Ascending aorta (tissue), 2 donors: ENCODE results near the gene COLGALT1. TPM values are rescaled to one million over a fixed set of nuclear protein-coding genes. Genes with fewer than 3 reads are reported as not detected.

Source experiments
- DNase-seq, 2 donors: peaks; one replicate each; pipeline ENCODE4 v3.0.0-alpha.2; 2019; ENCODE audit warnings: low spot score in 2 of 2
- H3K27ac ChIP-seq, 2 donors: fragments of 200-600 bp; sonication (generic); one replicate each; pipeline ENCODE4 v1.5.1; 2016 to 2017; ENCODE audit warnings: mild to moderate bottlenecking in 1 of 2
- H3K27me3 ChIP-seq: fragments of 200-600 bp; sonication (generic); one replicate; pipeline ENCODE4 v1.5.1; 2017
- H3K36me3 ChIP-seq, 2 donors: fragments of 200-600 bp; sonication (generic); one replicate each; pipeline ENCODE4 v1.5.1; 2016
- H3K4me1 ChIP-seq, 2 donors: fragments of 200-600 bp; sonication (generic); one replicate each; pipeline ENCODE4 v1.5.1; 2016 to 2017; ENCODE audit warnings: mild to moderate bottlenecking in 1 of 2
- H3K4me3 ChIP-seq, 2 donors: fragments of 200-600 bp; sonication (generic); one replicate each; pipeline ENCODE4 v1.5.1; 2016 to 2017; ENCODE audit warnings: mild to moderate bottlenecking in 1 of 2
- H3K9me3 ChIP-seq, 2 donors: fragments of 200-600 bp; sonication (generic); one replicate each; pipeline ENCODE4 v1.5.1; 2016
- CTCF ChIP-seq, 3 experiments: fragments of 200-600 bp in 2 of 3; fragments of 450-650 bp in 1 of 3; sonication (generic) in 2 of 3; IDR thresholded peaks; one replicate each; pipeline ENCODE4 v1.5.1; 2016 to 2019; ENCODE audit warnings: antibody characterized with exemption in 3 of 3, mild to moderate bottlenecking in 1 of 3, moderate library complexity in 1 of 3
- intact Hi-C: fragments of 100-400 bp; cut with DNase I; formaldehyde crosslinking; loops from one replicate; pipeline ENCODE4 v1.15.1; 2023
- total RNA-seq: library from RNA; depleted of rRNA; stranded (reverse); fragments of >200 nt; gene quantifications from one replicate; pipeline ENCODE4 v1.1.0, GENCODE V29; 2016

COLGALT1 gene
- total RNA-seq, 1 donor from 2014 or later, result 95.4 TPM

DNA sequence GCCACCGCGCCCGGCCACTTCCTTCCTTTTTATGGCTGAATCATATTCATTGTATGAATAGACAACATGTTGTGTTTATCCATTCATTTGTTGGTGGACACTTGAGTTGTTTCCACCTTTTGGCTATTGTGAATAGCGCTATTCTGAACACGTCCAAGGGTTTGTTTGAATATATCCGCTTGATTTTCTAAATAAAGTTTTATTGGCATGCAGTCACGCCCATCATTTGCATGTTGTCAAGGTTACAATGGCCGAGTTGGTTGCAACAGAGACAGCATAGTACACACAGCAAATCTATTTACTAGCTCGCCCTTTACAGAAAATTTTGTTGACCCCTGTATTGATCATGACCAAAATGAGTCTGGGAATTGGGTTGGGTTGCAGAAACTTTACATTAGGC is 43.5 kb downstream of the COLGALT1 start:
- Histone ChIP-seq H3K27me3 (no peaks in the 10 kb centered on the region), H3K9me3 (no peaks in the 10 kb centered on the region), H3K36me3 (no peaks in the 10 kb centered on the region), H3K27ac (no peak overlapping the region), H3K4me3 (no peak overlapping the region), H3K4me1 (no peaks in the 10 kb centered on the region)
- no peak for DNase-seq
- intact Hi-C loops, result no loop called here
- no peak for TF ChIP-seq CTCF (IDR thresholded peaks at IDR 0.05)

GRCh38 chr19:17599780-17600179 is 44.3 kb downstream of the COLGALT1 start:
- intact Hi-C loops, result no loop called here
- no peaks in the 10 kb centered on the region for H3K9me3 ChIP-seq
- no peak overlapping the region for H3K27ac ChIP-seq
- H3K4me3 ChIP-seq, result no peak overlapping the region
- no peaks in the 10 kb centered on the region for H3K27me3 ChIP-seq
- H3K4me1 ChIP-seq, result no peaks in the 10 kb centered on the region
- no peaks in the 10 kb centered on the region for H3K36me3 ChIP-seq
- no peak for TF ChIP-seq CTCF (IDR thresholded peaks at IDR 0.05)
- DNase-seq, result no peak

DNA sequence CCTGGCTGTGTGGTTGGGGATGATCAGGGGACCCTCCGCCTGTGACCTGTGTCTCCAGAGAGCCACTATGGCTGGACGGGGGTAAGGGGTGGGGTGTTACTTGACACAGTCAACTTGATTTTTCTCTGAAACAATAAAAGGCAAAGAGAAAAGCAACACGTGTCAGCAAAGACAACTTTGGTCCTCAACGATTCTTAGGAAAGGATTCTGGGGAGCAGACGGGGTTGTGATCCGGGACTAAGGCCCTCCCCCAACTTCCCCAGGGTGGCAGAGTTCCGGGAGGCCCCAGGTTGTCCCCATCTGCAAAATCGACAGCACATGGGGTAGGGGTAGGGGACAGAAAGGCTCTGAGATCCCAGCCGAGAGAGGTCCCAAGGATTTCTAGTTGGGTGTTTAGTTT is 46.2 kb downstream of the COLGALT1 start:
- intact Hi-C loops, result no loop called here
- Histone ChIP-seq H3K36me3 (no peaks in the 10 kb centered on the region), H3K4me1 (peaks cover 0 to 3% of the 10 kb centered on the region in 2 donors), H3K27me3 (no peaks in the 10 kb centered on the region), H3K27ac (no peak overlapping the region), H3K4me3 (no peak overlapping the region), H3K9me3 (no peaks in the 10 kb centered on the region)
- no peak for DNase-seq
- no peak for TF ChIP-seq CTCF (IDR thresholded peaks at IDR 0.05)

GRCh38 chr19:17602217-17602616 is 46.8 kb downstream of the COLGALT1 start:
- no peak overlapping the region for H3K27ac ChIP-seq
- no peaks in the 10 kb centered on the region for H3K9me3 ChIP-seq
- no peak overlapping the region for H3K4me3 ChIP-seq
- peaks cover 0 to 3% of the 10 kb centered on the region in 2 donors for H3K4me1 ChIP-seq
- intact Hi-C loops, result no loop called here
- no peak for DNase-seq
- no peak for TF ChIP-seq CTCF (IDR thresholded peaks at IDR 0.05)
- H3K27me3 ChIP-seq, result no peaks in the 10 kb centered on the region
- H3K36me3 ChIP-seq, result no peaks in the 10 kb centered on the region

DNA sequence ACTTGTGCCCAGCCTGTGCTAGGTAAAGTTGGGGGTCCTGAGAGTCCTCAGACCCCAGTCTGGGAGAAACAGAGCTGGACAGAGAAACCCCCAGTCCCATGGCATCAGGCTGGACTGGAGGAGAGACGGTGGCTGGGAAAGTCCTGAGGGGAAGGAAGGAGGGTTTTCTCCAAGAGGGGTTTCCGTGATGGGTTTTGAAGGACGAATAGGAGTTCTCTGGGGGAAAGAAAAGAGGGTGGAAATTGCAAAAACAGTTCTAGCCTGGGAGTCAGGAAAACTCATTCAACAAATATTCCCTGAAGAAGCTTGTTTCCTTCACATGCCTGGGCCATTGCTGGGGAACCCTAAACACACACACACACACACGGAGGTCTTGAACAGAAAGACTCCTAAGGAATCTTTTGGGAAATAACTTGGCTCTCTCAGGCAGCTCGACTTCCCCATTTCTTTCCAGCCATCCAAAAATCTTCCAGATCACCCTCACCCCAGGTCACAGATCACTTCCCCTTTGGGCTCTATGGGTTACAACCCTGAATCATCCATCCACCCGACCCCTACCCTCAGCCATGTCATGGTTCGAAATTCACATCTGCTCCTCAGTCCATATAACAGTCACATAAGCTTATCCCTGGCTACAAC is 47.5 kb downstream of the COLGALT1 start:
- intact Hi-C loops, result no loop called here
- no peak for DNase-seq
- H3K36me3 ChIP-seq, result no peaks in the 10 kb centered on the region
- H3K27ac ChIP-seq, result no peak overlapping the region
- peaks cover 0 to 3% of the 10 kb centered on the region in 2 donors for H3K4me1 ChIP-seq
- H3K9me3 ChIP-seq, result no peaks in the 10 kb centered on the region
- no peak for TF ChIP-seq CTCF (IDR thresholded peaks at IDR 0.05)
- H3K4me3 ChIP-seq, result no peak overlapping the region
- H3K27me3 ChIP-seq, result no peaks in the 10 kb centered on the region
